ENCODE measurements around the gene ITIH5. TPM values are rescaled to one million over a fixed set of nuclear protein-coding genes. Genes with fewer than 3 reads are reported as not detected.

The ITIH5 gene
- total and polyA plus RNA-seq, 2 experiments from 2014 or later: 22.3 to 22.8 TPM

DNA sequence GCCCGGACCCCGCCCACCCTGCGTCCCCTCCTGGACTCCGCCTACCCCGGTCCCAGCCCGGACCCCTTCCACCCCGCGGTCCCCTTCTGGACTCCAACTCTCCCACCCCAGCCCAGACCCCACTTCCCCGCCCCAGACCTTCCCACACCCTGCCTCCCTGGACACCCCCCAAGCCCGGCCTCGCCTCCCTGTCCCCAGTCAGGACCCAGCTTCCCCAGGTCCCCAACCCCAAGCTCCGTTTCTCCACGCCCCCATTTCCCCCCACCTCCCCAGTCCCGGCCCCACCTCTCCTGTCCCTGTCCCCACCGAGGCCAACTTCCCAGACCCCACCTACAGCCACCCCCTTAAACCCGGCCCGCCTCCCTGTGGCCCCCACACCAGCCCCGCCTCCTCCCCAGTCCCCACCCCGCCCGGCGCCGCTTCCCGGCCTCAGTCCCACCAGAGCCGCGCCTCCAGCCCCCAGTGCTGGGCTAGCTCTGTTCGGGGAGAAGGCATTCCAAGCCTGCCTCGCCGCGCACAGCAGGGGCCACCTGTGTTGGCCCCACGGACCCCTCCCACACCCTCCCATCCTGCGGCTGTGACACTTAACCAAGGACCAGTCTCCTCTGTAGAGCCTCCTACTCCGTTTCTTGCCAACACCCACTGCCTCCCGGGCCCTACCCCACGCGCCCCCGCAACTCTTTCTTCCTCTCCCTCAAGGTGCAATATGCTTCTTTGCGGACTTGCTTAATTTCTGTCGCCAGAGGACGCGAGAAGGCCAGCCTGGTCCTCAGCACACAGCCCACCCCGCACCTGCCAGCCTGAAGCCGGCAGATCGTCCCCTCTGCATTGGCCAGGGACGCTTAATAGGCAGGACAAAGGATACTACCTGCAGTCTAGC is 736 bp upstream of the ITIH5 start:
- peak; percentile 11 for DNase-seq (ENCODE audit: low spot score)
- 4% methylated on average over 21 of the region's 44 CpGs for WGBS (ENCODE audit: low lambda C conversion rate, missing lambda C conversion rate)
- no peaks in the 10 kb centered on the region for H4K20me1 ChIP-seq (ENCODE audit: insufficient read depth, poor library complexity, severe bottlenecking)
- H3K27ac ChIP-seq: no peak overlapping the region
- H3K4me1 ChIP-seq (ENCODE audit: insufficient read depth): peaks cover 8% of the 10 kb centered on the region
- no peak overlapping the region for H3K4me3 ChIP-seq
- peak overlapping the region; percentile 77 for H3K4me2 ChIP-seq
- H3K36me3 ChIP-seq (replicated peaks; ENCODE audit: insufficient read depth, low read depth): no peaks in the 10 kb centered on the region
- TF ChIP-seq, protein P1, sequence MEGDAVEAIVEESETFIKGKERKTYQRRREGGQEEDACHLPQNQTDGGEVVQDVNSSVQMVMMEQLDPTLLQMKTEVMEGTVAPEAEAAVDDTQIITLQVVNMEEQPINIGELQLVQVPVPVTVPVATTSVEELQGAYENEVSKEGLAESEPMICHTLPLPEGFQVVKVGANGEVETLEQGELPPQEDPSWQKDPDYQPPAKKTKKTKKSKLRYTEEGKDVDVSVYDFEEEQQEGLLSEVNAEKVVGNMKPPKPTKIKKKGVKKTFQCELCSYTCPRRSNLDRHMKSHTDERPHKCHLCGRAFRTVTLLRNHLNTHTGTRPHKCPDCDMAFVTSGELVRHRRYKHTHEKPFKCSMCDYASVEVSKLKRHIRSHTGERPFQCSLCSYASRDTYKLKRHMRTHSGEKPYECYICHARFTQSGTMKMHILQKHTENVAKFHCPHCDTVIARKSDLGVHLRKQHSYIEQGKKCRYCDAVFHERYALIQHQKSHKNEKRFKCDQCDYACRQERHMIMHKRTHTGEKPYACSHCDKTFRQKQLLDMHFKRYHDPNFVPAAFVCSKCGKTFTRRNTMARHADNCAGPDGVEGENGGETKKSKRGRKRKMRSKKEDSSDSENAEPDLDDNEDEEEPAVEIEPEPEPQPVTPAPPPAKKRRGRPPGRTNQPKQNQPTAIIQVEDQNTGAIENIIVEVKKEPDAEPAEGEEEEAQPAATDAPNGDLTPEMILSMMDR (IDR thresholded peaks at IDR 0.05; ENCODE audit: poor library complexity): no peak
- peak; percentile 37 for TF ChIP-seq EZH2 (IDR thresholded peaks at IDR 0.05; ENCODE audit: borderline replicate concordance)
- H2AFZ ChIP-seq: peak overlapping the region; percentile 45
- no peaks in the 10 kb centered on the region for H3K9me2 ChIP-seq (replicated peaks; ENCODE audit: insufficient read depth)
- H3K27me3 ChIP-seq: peaks cover 44% of the 10 kb centered on the region
- no peaks in the 10 kb centered on the region for H3K9me3 ChIP-seq (ENCODE audit: low read depth)
- H3K79me2 ChIP-seq: peaks cover 2% of the 10 kb centered on the region

DNA sequence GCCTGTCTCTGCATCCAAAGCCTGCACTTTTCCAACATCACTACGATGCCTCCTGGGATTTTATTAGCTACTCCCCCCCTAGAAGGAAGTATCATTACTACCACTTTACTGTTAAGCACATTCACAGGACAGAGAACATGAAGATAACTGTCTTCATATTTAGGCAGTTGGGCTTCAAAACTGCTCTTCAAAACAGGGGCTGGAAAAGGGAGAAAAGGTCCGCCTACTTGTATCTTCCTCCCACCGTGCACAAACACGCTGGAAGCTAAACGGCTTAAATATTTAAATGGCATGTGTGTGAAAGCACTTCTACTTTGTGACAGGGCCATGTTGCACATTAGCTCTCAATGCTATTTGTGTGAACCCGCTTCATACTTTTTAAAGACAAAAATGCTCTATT is 999 bp downstream of the ITIH5 start:
- no peaks in the 10 kb centered on the region for H4K20me1 ChIP-seq (ENCODE audit: insufficient read depth, poor library complexity, severe bottlenecking)
- no peaks in the 10 kb centered on the region for H3K36me3 ChIP-seq (replicated peaks; ENCODE audit: insufficient read depth, low read depth)
- peak overlapping the region; percentile 75 for H3K4me3 ChIP-seq
- no peaks in the 10 kb centered on the region for H3K9me3 ChIP-seq (ENCODE audit: low read depth)
- 18% methylated on average over 6 of the region's 6 CpGs for WGBS (ENCODE audit: low lambda C conversion rate, missing lambda C conversion rate)
- H3K4me2 ChIP-seq: peak overlapping the region; percentile 100
- H2AFZ ChIP-seq: no peak overlapping the region
- no peak overlapping the region for H3K27ac ChIP-seq
- peaks cover 8% of the 10 kb centered on the region for H3K4me1 ChIP-seq (ENCODE audit: insufficient read depth)
- DNase-seq (ENCODE audit: low spot score): no peak
- H3K9me2 ChIP-seq (replicated peaks; ENCODE audit: insufficient read depth): no peaks in the 10 kb centered on the region
- peaks cover 2% of the 10 kb centered on the region for H3K79me2 ChIP-seq
- H3K27me3 ChIP-seq: peaks cover 41% of the 10 kb centered on the region
- TF ChIP-seq, protein P1 (IDR thresholded peaks at IDR 0.05; ENCODE audit: poor library complexity): no peak
- TF ChIP-seq EZH2 (IDR thresholded peaks at IDR 0.05; ENCODE audit: borderline replicate concordance) (no peak), EZH2phosphoT487 (IDR thresholded peaks at IDR 0.05; ENCODE audit: low read depth, severe bottlenecking, unreplicated experiment) (no peak)

DNA sequence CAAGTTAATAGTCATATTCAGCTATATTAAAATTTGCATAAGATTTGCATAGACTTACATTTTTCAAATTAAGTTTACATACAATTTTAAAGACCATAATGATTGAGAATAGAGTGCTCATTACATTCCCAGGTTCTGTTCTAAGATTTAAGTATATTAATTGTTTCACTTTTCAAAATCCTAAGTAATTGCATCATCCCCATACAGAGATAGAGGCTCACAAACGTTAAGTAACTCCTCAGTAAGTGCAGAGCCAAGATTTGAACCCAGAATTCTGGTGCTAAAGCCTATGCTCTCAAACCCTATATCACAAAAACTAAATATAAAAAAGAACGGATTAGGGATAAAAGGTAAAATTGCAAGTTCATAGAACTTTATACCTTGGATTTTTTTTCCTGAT is 2.1 kb downstream of the ITIH5 start:
- 69% methylated on average over 2 of the region's 2 CpGs for WGBS (ENCODE audit: low lambda C conversion rate, missing lambda C conversion rate)
- Histone ChIP-seq H3K27me3 (peaks cover 33% of the 10 kb centered on the region), H3K36me3 (replicated peaks; ENCODE audit: insufficient read depth, low read depth) (no peaks in the 10 kb centered on the region), H3K79me2 (peaks cover 2% of the 10 kb centered on the region), H3K4me1 (ENCODE audit: insufficient read depth) (peaks cover 8% of the 10 kb centered on the region), H3K9me3 (ENCODE audit: low read depth) (no peaks in the 10 kb centered on the region), H3K27ac (no peak overlapping the region), H3K9me2 (replicated peaks; ENCODE audit: insufficient read depth) (no peaks in the 10 kb centered on the region), H4K20me1 (ENCODE audit: insufficient read depth, poor library complexity, severe bottlenecking) (no peaks in the 10 kb centered on the region), H3K4me2 (peak overlapping the region; percentile 100), H3K4me3 (no peak overlapping the region), H2AFZ (no peak overlapping the region)
- TF ChIP-seq EZH2phosphoT487 (IDR thresholded peaks at IDR 0.05; ENCODE audit: low read depth, severe bottlenecking, unreplicated experiment) (no peak), EZH2 (IDR thresholded peaks at IDR 0.05; ENCODE audit: borderline replicate concordance) (no peak)
- TF ChIP-seq, protein P1 (IDR thresholded peaks at IDR 0.05; ENCODE audit: poor library complexity): no peak
- no peak for DNase-seq (ENCODE audit: low spot score)
